GM06990 (cell line): ENCODE results near the gene STK32B.
A peak's percentile ranks its signal among the peaks of the same experiment; 100 is the strongest.

Experiments used
- DNase-seq: peaks from one replicate; pipeline ENCODE4 v3.0.0-alpha.2; 2011; ENCODE audit not compliant: insufficient read length; ENCODE audit errors: extremely low read depth
- H3K27me3 ChIP-seq: replicated peaks from 2 replicates; pipeline ENCODE4 v1.6.0; 2011; ENCODE audit warnings: low read length; ENCODE audit not compliant: control insufficient read depth, insufficient read depth
- H3K36me3 ChIP-seq: 2 replicates; pipeline ENCODE4 v1.5.1; 2011; ENCODE audit warnings: low read length; ENCODE audit not compliant: control insufficient read depth, insufficient read depth
- H3K4me3 ChIP-seq: replicated peaks from 2 replicates; pipeline ENCODE4 v1.5.1; 2011; ENCODE audit warnings: low read depth, mild to moderate bottlenecking, control low read depth, low read length
- CTCF ChIP-seq: IDR thresholded peaks from 2 replicates; pipeline ENCODE4 v1.5.1; 2011; ENCODE audit warnings: low read length, control low read depth, mild to moderate bottlenecking, inconsistent platforms; ENCODE audit not compliant: insufficient read depth, poor library complexity, severe bottlenecking

STK32B gene

GRCh38 chr4:5374994-5375393 is 323.7 kb downstream of the STK32B start:
- no peaks in the 10 kb centered on the region for H3K27me3 ChIP-seq
- no peaks in the 10 kb centered on the region for H3K36me3 ChIP-seq
- no peak for TF ChIP-seq CTCF
- no peak overlapping the region for H3K4me3 ChIP-seq
- DNase-seq, result no peak

DNA sequence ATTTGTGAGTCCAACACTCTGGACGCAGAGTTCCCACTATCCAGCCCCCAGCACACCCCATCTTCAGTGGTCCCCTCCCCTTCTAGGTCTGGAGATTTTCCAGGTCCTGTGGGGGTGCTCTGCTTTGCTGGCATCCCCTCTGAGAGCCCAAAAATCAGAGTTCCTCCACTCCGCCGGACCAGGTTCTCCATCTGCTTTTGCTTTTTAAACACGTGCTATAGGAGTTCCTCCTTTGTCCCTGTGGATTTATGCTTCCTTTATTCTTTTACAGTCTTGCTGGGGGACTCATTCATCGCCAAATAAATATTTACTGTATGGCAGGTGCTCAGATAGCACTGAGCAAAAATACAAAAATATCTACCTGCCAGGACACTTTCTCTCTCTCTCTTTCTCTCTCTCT is 324.7 kb downstream of the STK32B start:
- Histone ChIP-seq H3K27me3 (no peaks in the 10 kb centered on the region), H3K36me3 (no peaks in the 10 kb centered on the region), H3K4me3 (no peak overlapping the region)
- TF ChIP-seq CTCF, result no peak
- no peak for DNase-seq

GRCh38 chr4:5378002-5378401 is 326.7 kb downstream of the STK32B start:
- Histone ChIP-seq H3K36me3 (no peaks in the 10 kb centered on the region), H3K27me3 (no peaks in the 10 kb centered on the region), H3K4me3 (no peak overlapping the region)
- DNase-seq, result no peak
- TF ChIP-seq CTCF, result peak; percentile 45

DNA sequence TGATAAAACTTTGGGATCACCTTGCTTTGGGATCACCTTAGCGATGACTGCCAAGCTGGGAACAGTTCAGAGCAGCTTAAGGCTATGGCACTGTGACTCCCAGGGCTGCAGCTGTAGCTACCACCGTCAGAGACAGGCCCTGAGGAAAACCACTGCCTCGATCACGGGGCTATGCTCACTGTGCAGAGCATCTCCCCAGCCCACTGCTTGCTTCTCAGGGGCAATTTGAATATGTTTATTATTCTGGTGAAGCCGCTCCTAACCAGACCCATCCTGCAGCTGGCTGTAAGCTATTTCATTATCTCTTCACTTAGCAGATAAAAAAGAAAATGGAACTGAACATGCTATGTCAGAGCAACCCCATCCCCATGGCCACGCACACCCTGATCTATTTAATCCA is 328.6 kb downstream of the STK32B start:
- no peak overlapping the region for H3K4me3 ChIP-seq
- H3K36me3 ChIP-seq, result no peaks in the 10 kb centered on the region
- DNase-seq, result no peak
- H3K27me3 ChIP-seq, result no peaks in the 10 kb centered on the region
- no peak for TF ChIP-seq CTCF

GRCh38 chr4:5381961-5382441 is 330.7 kb downstream of the STK32B start:
- no peak for TF ChIP-seq CTCF
- H3K4me3 ChIP-seq, result no peak overlapping the region
- H3K36me3 ChIP-seq, result no peaks in the 10 kb centered on the region
- no peak for DNase-seq
- H3K27me3 ChIP-seq, result no peaks in the 10 kb centered on the region
